Measurements from ENCODE around the gene GYPE.
"Not testable (repeated sequence)": the region's sequence is repeated elsewhere in the genome, so short reads cannot be mapped to it uniquely, and the experiment has no call there.

The GYPE gene

DNA sequence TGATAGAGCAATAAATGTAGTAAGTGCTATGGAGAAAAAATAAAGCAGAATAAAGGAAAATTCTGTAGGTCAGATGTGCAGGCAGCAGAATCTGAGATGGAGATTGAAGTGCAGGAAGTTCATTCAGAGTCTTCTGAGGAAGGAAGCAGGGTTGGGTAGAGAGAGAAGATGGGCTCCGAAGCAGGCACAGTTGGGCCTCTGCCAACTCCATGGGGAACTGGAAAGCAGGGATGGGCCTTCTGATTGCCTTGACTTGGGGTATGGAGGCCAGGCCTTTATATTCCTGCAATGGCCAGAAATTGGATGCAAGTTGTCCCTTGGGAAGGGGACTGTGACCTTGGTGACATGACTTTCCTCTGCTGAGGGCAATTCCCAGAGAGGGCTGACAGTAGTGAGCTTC lies 42.6 kb downstream of the GYPE start:
- not testable (repeated sequence) for DNase-seq

GRCh38 chr4:143858456-143858855 lies 46.9 kb downstream of the GYPE start:
- DNase-seq, result no peak

DNA sequence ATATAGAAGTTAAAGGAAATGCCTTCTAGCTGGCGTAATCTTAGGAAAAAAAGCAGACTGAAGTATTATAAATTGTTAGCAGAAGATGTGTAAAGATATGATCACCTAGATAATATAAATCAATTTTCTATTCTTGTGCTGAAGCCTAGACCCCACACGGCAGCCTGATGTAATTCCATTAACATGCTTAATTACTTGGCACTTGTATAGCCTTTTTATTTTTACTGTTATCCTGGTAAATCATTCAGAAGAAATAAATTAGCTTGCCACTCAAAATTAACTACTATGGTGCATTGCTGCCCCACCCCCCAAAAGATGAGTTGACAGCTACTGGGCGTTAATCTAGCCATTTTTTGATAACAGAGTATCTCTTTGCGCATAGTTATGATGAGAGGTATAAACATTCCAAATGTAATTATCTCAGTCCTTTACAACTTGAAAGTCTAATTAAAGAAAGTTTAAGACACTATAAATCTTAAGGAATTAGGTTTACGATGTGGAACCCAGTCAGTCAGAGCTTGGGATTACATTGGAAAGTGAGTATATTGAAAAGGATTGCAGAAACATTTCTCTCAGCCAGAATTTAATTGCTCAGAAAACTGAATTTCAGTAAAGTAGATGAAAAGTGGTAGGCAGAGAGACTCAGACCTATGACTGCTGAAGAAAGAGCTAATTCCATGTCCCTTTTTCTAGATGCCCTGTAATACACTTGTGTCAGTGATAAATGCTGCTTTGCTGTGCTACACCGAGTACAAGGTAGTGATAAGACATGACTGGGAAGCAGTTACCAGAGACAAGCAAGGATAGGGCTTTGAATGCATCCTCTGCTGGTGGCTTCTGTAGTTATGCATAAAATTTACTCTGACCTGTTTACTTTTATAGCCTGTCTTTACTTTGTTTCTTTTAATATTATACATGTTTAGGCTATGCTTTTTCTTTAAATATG lies 47.7 kb downstream of the GYPE start:
- DNase-seq, result not testable (repeated sequence)

DNA sequence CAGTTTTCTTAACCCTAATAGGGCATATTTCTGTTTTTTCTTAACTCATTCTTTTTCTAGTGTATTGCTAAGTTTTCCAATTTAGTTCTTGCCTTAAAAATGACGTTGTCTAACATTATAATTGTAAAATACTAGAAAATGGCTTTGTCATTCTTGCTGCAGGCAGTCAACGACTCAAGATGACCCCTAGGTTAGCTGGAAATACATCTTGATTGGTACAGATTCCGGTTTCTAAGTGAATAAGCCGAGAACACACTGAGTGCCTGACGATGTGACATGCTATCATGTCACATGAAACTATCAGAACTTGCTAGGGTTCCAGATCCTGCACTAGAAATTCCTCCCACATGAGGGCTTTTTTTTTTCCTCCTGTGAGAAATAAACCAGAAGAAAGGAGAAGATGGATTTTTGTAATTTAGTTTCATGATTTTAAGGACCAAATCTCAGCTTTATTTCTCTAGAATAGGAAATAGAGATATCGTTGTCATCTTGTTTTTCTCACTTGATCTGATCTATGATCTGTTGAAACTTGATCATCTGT lies 49.3 kb downstream of the GYPE start:
- DNase-seq, result not testable (repeated sequence)

DNA sequence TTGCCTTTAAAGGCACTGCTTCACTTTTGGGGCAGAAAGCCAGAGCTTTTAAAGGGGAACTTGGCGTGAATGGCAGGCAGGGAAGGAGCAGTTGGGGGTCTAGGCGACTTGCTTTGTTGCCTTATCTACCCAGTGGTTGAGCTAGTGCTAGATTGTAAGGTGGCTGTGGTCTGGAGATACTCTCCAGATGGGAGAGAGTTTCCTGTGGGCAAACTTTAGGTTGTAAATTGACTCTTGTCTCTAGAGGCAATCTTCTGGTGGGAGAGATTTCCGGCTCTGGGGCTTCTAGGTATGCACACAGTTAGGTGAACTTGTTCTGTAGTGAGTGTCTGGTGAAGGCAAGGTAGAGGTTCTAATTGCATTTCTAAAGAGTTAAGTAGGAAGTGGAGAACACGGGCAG lies 50.7 kb downstream of the GYPE start:
- not testable (repeated sequence) for DNase-seq

- not testable (repeated sequence) for DNase-seq
Measured at GRCh38 chr4:143849296-143849695, 56.1 kb downstream of the GYPE start.

- not testable (repeated sequence) for DNase-seq
Measured at GRCh38 chr4:143843506-143843832, 61.9 kb downstream of the GYPE start.

DNA sequence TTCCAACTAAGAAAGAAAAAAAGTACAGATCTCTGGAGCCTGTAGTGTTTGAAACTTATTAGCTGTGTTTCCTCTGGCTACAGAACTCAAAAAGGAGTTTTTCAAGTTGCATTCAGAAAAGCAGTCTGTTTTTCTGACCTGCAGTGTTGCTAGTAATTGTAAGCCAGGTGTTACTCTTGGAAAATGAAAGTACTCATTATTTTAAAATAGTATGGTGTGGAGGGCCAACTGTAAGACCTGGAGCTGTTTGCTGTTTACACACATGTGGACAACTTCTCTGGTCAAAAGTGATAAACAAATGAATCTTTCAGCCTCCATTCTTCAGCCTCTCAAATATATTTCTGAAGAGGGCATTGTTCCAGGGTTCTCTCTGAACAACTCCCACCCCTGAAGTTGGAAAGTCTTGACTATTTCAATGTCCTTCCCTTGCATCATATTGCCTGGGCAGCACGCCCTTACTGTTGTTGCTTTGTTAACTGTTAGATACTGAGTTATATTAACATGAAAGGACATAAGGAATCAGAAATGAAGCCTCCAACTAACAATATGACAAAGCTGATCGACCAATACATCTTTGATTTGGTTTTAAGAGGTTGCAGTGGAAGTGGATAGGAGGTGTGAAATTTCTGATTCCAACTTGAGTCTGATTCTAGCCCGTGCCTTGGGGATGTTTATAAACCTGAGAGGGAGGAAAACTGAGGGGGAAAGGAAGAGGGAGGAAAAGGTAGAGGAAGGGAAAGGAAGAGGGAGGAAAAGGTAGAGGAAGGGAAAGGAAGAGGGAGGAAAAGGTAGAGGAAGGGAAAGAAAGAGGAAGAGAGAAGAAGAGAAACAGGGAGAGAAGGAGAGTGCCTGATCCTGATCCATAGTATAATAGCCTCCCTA lies 62.5 kb downstream of the GYPE start:
- not testable (repeated sequence) for DNase-seq

GRCh38 chr4:143839413-143839812 lies 65.9 kb downstream of the GYPE start:
- DNase-seq, result not testable (repeated sequence)

DNA sequence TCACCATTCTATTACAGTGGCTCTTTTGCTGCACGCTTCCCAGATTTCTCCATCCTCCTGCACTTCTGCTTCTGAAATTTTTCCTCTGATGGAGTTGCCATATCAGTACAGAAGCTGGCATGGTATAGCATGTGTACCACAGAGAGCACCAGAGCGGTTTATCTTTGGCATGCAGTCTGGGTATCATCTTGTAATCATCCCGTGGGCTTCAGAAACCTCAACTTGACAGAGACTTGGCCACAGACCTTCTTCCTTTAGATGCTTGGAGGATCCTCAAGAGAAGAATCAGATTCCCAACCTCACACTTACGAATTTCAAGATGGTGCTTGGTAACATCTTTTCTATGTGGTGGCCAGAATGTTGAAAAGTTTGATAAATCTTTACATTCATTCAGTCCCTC lies 71.2 kb downstream of the GYPE start:
- DNase-seq, result not testable (repeated sequence)

- not testable (repeated sequence) for DNase-seq
Measured at GRCh38 chr4:143833676-143834075, 71.7 kb downstream of the GYPE start.

GRCh38 chr4:143830576-143830975 lies 74.8 kb downstream of the GYPE start:
- DNase-seq, result not testable (repeated sequence)

- not testable (repeated sequence) for DNase-seq
Measured at GRCh38 chr4:143829239-143829620, 76.1 kb downstream of the GYPE start.

Measured in activated naive CD4-positive, alpha-beta T cell treated with anti-CD3 and anti-CD28 coated beads, Interleukin-2, amount 50 U/mL, for 16 hours (primary cell).